HFFc6 (cell line): ENCODE data around the gene MPO. TPM values are rescaled to one million over a fixed set of nuclear protein-coding genes. Genes with fewer than 3 reads are reported as not detected.

ENCODE experiments used
- DNase-seq: peaks from one replicate; pipeline ENCODE4 v3.0.0-alpha.2; 2018
- H3K27ac Mint-ChIP-seq: 2 replicates; pipeline ENCODE4 v1.8.0; 2020; ENCODE audit warnings: mild to moderate bottlenecking, mixed read lengths
- H3K27me3 Mint-ChIP-seq: 2 replicates; pipeline ENCODE4 v1.8.0; 2021; ENCODE audit warnings: mild to moderate bottlenecking, moderate library complexity, mixed read lengths; ENCODE audit not compliant: insufficient read depth
- H3K36me3 Mint-ChIP-seq: 2 replicates; pipeline ENCODE4 v1.8.0; 2021; ENCODE audit warnings: low read depth, mixed read lengths
- H3K4me1 Mint-ChIP-seq: 2 replicates; pipeline ENCODE4 v1.8.0; 2020; ENCODE audit warnings: low read depth, mixed read lengths
- H3K4me3 Mint-ChIP-seq: 2 replicates; pipeline ENCODE4 v1.8.0; 2020; ENCODE audit warnings: mild to moderate bottlenecking, moderate library complexity, mixed read lengths
- H3K9me3 Mint-ChIP-seq: 2 replicates; pipeline ENCODE4 v1.8.0; 2020; ENCODE audit warnings: mild to moderate bottlenecking, mixed read lengths
- CTCF ChIP-seq: fragments of 200-600 bp; sonication (generic); IDR thresholded peaks from 2 replicates; pipeline ENCODE4 v1.5.0; 2021; ENCODE audit warnings: antibody characterized with exemption, mild to moderate bottlenecking
- total RNA-seq, 6 experiments: library from RNA; stranded (reverse); fragmentation: NEBNext Ultra II Directional; extraction: Animal tissue kit (Norgen Biotek cat#: 25700); gene quantifications; 2 replicates in 1 of 6; 3 replicates in 5 of 6; pipeline ENCODE4 v1.2.3, GENCODE V29; 2021

MPO gene
- total RNA-seq, 6 experiments from 2014 or later, result not detected

- Mint-ChIP-seq H3K27ac (no peak overlapping the region), H3K36me3 (no peaks in the 10 kb centered on the region), H3K27me3 (peaks cover 9% of the 10 kb centered on the region), H3K4me1 (no peaks in the 10 kb centered on the region; the same call in 1 of the 2 replicates), H3K4me3 (no peak overlapping the region), H3K9me3 (no peaks in the 10 kb centered on the region)
- DNase-seq, result no peak
- TF ChIP-seq CTCF, result no peak
Measured at GRCh38 chr17:58308985-58309917, 28.5 kb upstream of the MPO start.

GRCh38 chr17:58308173-58308984, 27.6 kb upstream of the MPO start:
- Mint-ChIP-seq H3K4me1 (no peaks in the 10 kb centered on the region), H3K27me3 (peaks cover 9% of the 10 kb centered on the region), H3K27ac (no peak overlapping the region), H3K36me3 (no peaks in the 10 kb centered on the region), H3K4me3 (no peak overlapping the region), H3K9me3 (no peaks in the 10 kb centered on the region)
- TF ChIP-seq CTCF, result peak; percentile 51
- no peak for DNase-seq

GRCh38 chr17:58307468-58308172, 26.9 kb upstream of the MPO start:
- Mint-ChIP-seq H3K27ac (no peak overlapping the region), H3K9me3 (no peaks in the 10 kb centered on the region), H3K4me1 (no peaks in the 10 kb centered on the region), H3K27me3 (peaks cover 10% of the 10 kb centered on the region), H3K4me3 (no peak overlapping the region), H3K36me3 (no peaks in the 10 kb centered on the region)
- TF ChIP-seq CTCF, result no peak
- no peak for DNase-seq

- no peak overlapping the region for H3K27ac Mint-ChIP-seq
- no peak for DNase-seq
- no peak overlapping the region for H3K4me3 Mint-ChIP-seq
- no peaks in the 10 kb centered on the region for H3K9me3 Mint-ChIP-seq
- TF ChIP-seq CTCF, result no peak
- H3K4me1 Mint-ChIP-seq, result no peaks in the 10 kb centered on the region
- H3K27me3 Mint-ChIP-seq, result peaks cover 10% of the 10 kb centered on the region
- no peaks in the 10 kb centered on the region for H3K36me3 Mint-ChIP-seq
Measured at GRCh38 chr17:58306131-58306951, 25.6 kb upstream of the MPO start.

- DNase-seq, result no peak
- Mint-ChIP-seq H3K4me3 (no peak overlapping the region), H3K27me3 (peaks cover 13% of the 10 kb centered on the region), H3K4me1 (no peaks in the 10 kb centered on the region), H3K27ac (no peak overlapping the region), H3K36me3 (no peaks in the 10 kb centered on the region), H3K9me3 (no peaks in the 10 kb centered on the region)
- no peak for TF ChIP-seq CTCF
Measured at GRCh38 chr17:58305626-58306025, 24.9 kb upstream of the MPO start.
